ACC112 (cell line): Measurements from ENCODE around the gene ADK.
"Not testable (repeated sequence)": the region's sequence is repeated elsewhere in the genome, so short reads cannot be mapped to it uniquely, and the experiment has no call there.

ENCODE experiments used
- H2AFZ ChIP-seq: fragments of 200-600 bp; sonication (generic); one replicate; pipeline ENCODE4 v1.6.0; 2017; ENCODE audit warnings: antibody characterized with exemption, low read length; ENCODE audit not compliant: unreplicated experiment
- H3K27ac ChIP-seq: fragments of 200-600 bp; sonication (generic); 2 replicates; pipeline ENCODE4 v1.5.1; 2014; ENCODE audit warnings: low read depth, mild to moderate bottlenecking, antibody characterized with exemption, low read length, moderate library complexity
- H3K27me3 ChIP-seq: fragments of 200-600 bp; sonication (generic); 2 replicates; pipeline ENCODE4 v1.6.1; 2014; ENCODE audit warnings: mild to moderate bottlenecking, antibody characterized with exemption, low read length, moderate library complexity, mixed read lengths; ENCODE audit not compliant: insufficient read depth
- H3K36me3 ChIP-seq: fragments of 200-600 bp; sonication (generic); 2 replicates; pipeline ENCODE4 v1.6.1; 2016; ENCODE audit warnings: mild to moderate bottlenecking, antibody characterized with exemption, low read length, moderate library complexity, mixed read lengths; ENCODE audit not compliant: insufficient read depth
- H3K4me1 ChIP-seq: fragments of 200-600 bp; sonication (generic); one replicate; pipeline ENCODE4 v1.6.1; 2016; ENCODE audit warnings: low read length, mixed read lengths; ENCODE audit not compliant: insufficient read depth, unreplicated experiment, control insufficient read depth
- H3K4me3 ChIP-seq: fragments of 200-600 bp; sonication (generic); 2 replicates; pipeline ENCODE4 v1.5.1; 2014; ENCODE audit warnings: mild to moderate bottlenecking, low read depth, low read length
- H3K79me2 ChIP-seq: fragments of 200-600 bp; sonication (generic); one replicate; pipeline ENCODE4 v1.6.0; 2016; ENCODE audit warnings: low read length; ENCODE audit not compliant: control insufficient read depth, unreplicated experiment, insufficient read depth

ADK gene

DNA sequence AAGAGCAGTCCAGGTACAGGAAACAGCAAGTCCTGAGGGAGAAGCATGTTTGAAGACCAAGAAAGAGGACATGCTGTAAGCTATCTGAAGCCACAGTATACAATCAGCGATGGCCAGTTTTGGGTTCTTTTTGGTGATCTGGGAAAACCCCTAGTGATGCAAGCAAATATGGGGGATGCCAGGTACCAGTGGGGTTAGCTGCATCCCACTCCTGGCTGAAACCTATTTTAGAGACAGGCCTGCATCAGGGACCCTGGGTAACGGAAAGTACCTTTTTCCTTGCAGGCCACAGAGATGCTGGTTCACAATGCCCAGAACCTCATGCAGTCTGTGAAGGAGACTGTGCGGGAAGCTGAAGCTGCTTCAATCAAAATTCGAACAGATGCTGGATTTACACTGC, 33.3 kb upstream of the ADK start:
- Histone ChIP-seq H3K36me3 (peaks cover 43% of the 10 kb centered on the region; the same call in 1 of the 2 replicates), H3K4me3 (no peak overlapping the region), H3K79me2 (peaks cover 5% of the 10 kb centered on the region), H2AFZ (no peak overlapping the region), H3K27ac (peak overlapping the region; percentile 59; the same call in 1 of the 2 replicates), H3K4me1 (peaks cover 37% of the 10 kb centered on the region), H3K27me3 (no peaks in the 10 kb centered on the region)

DNA sequence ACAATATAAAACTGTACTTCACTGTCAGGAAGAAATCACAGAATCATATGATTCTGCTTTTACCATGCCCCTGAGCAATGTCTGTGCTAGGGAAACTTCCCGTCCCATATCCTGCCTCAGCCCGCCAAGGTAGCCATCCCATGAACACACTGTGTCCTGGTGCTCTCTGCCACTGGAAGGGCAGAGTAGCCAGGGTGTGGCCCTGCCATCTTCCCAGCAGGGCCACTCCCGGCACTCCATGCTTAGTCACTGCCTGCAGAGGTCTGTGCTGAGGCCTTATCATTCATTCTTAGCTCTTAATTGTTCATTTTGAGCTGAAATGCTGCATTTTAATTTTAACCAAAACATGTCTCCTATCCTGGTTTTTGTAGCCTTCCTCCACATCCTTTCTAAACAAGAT, 32.2 kb upstream of the ADK start:
- Histone ChIP-seq H3K79me2 (peaks cover 5% of the 10 kb centered on the region), H3K27me3 (no peaks in the 10 kb centered on the region), H3K36me3 (peaks cover 53% of the 10 kb centered on the region), H2AFZ (no peak overlapping the region), H3K4me1 (peaks cover 30% of the 10 kb centered on the region), H3K4me3 (no peak overlapping the region), H3K27ac (peak overlapping the region; percentile 59)

DNA sequence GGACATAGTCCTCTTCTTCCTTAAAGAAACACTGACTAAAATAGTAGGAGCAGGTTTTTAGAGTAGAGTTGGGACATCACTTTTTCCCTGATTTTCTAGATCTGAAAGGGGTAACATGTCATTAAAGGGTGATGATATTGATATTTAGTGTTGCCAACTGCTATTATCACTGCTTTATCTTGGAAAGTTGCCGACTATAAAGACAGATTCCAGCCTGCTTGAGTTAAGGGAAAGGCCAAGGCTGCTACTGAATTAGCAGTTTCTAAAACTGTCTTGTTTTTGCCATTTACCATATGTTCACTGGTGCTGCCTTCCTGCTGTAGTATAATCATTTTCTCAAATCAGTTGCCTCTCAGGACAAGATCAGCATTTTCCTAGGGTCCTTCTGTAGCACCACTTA, 30.1 kb upstream of the ADK start:
- Histone ChIP-seq H3K4me1 (peaks cover 30% of the 10 kb centered on the region), H3K27ac (no peak overlapping the region), H2AFZ (no peak overlapping the region), H3K79me2 (peaks cover 5% of the 10 kb centered on the region), H3K36me3 (peaks cover 49% of the 10 kb centered on the region), H3K4me3 (no peak overlapping the region), H3K27me3 (no peaks in the 10 kb centered on the region)

DNA sequence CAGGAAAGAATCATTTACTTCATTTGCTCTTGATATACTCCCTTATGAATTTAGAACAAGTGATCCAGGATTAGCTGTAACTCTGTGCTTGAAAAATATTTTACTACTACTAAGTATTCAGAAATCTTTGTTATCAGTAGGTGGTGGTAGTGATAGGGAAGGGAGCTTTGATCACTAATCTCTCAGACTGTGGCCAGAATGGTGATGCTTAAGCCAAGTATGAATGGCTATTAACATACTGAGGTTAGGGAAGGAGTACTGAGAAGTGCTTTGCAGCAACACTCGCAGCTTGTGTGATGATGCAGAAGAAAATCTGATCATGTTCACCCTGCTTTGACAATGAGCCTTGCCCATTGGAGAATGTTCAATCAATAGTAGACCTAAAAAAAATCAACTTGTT, 29.7 kb upstream of the ADK start:
- peaks cover 5% of the 10 kb centered on the region for H3K79me2 ChIP-seq
- H3K4me1 ChIP-seq, result peaks cover 30% of the 10 kb centered on the region
- H3K27ac ChIP-seq, result no peak overlapping the region
- H3K27me3 ChIP-seq, result no peaks in the 10 kb centered on the region
- no peak overlapping the region for H2AFZ ChIP-seq
- H3K4me3 ChIP-seq, result no peak overlapping the region
- peaks cover 53% of the 10 kb centered on the region for H3K36me3 ChIP-seq

DNA sequence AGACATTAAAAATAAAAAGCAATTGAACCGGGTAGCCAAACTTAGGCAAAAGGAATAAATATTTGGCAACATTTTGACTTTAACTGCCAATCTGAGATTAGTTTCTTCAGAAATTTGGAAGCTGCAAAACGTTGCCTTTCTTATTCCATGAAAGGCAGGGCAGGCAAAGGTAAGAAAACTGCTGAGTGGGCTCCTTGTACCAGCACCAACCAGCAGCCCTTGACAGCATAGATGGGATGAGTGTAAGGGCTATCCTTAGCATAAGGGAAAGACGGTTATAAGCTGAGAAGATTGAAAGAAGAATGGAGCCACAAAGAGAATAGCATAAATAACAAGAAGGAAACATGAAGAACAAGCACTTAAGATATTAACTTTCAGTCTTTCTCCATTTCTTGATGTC, 29.0 kb upstream of the ADK start:
- Histone ChIP-seq H3K27me3 (no peaks in the 10 kb centered on the region), H2AFZ (no peak overlapping the region), H3K36me3 (peaks cover 53% of the 10 kb centered on the region), H3K4me1 (peaks cover 30% of the 10 kb centered on the region), H3K4me3 (no peak overlapping the region), H3K27ac (no peak overlapping the region), H3K79me2 (peaks cover 5% of the 10 kb centered on the region)

DNA sequence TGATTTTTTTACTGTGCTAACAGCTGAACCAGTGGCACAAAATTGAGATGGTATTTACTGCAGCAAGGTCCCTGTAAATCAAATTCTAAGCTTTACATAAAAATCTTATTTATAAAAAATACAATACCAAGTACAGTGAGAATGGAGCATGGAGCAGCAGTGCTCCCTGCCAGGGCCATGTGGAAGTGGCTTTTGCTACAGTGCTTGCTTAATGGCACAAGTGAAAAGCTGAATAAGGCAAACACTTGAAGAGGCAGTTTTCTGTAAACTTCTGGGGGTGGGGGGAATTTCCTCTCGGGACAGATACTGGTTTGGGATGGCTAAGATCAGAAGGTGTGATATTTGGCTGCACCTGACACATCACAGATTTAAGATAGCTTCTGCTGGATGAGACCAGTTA, 27.9 kb upstream of the ADK start:
- H3K79me2 ChIP-seq, result peaks cover 5% of the 10 kb centered on the region
- H3K4me1 ChIP-seq, result peaks cover 27% of the 10 kb centered on the region
- H2AFZ ChIP-seq, result no peak overlapping the region
- H3K4me3 ChIP-seq, result no peak overlapping the region
- no peaks in the 10 kb centered on the region for H3K27me3 ChIP-seq
- H3K27ac ChIP-seq, result no peak overlapping the region
- H3K36me3 ChIP-seq, result peaks cover 46% of the 10 kb centered on the region

DNA sequence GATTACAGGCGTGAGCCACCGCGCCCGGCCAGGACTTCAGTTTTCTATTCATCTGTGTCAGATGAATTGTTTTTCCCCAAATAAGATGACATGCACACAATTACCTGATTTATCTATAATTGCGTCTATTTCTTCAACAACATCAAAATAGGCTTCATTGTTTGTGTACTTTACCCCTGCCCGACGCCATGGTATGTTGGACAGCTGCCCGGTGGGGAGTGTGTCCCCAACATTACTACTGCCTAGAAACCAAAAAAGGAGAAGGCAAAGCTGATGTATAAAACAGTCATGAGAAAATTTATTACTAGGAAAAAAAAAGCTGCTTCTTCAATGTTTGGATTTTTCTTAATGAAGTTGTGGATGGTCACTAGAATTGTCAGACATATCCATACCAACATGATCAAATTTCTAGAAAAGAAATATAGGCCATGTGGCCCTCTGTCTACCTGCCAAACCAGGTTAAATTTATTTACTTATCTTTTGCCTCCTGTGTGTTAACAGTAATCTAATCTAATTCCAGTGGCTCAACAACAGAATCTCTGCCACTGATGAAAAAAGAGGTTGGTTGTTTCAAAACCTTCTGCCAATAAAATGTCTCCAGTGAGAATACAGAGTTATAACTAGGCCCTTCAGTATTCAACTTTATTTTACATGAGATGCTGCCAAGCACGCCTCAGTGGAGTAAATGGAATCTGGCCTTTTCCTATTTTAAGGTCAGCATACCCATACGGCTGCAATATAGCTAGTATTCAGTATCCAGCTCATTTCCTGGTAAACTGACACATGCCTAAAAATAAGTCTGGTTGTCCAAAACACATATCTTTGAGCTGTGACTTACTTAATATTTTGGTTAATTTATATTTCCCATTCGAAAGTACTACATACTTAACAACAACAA, 16.8 kb upstream of the ADK start:
- no peaks in the 10 kb centered on the region for H3K4me1 ChIP-seq
- no peak overlapping the region for H2AFZ ChIP-seq
- H3K27me3 ChIP-seq, result no peaks in the 10 kb centered on the region
- H3K27ac ChIP-seq, result no peak overlapping the region
- no peaks in the 10 kb centered on the region for H3K79me2 ChIP-seq
- H3K4me3 ChIP-seq, result no peak overlapping the region
- H3K36me3 ChIP-seq, result peaks cover 32% of the 10 kb centered on the region

DNA sequence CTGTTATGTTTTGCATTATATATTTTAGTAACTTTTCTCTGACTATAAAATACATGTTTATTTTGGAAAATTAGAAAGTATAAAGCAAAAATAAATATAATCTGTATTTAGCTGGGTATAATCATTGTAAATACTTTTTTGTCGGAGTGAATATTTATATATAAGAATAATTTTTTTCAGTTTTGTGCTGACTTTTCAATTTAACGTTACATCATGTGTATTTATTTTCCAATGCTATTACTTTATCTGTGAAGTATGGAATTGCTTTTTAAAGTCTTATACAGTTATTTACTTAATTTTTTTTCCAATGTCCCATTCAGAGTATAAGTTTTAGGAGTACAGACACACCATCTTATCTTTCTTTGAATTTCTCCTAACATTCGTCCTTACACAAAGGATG, 15.6 kb upstream of the ADK start:
- H3K27ac ChIP-seq, result no peak overlapping the region
- H3K79me2 ChIP-seq, result peaks cover 6% of the 10 kb centered on the region
- H3K36me3 ChIP-seq, result peaks cover 28% of the 10 kb centered on the region
- H3K4me1 ChIP-seq, result no peaks in the 10 kb centered on the region
- no peaks in the 10 kb centered on the region for H3K27me3 ChIP-seq
- H3K4me3 ChIP-seq, result no peak overlapping the region
- no peak overlapping the region for H2AFZ ChIP-seq

DNA sequence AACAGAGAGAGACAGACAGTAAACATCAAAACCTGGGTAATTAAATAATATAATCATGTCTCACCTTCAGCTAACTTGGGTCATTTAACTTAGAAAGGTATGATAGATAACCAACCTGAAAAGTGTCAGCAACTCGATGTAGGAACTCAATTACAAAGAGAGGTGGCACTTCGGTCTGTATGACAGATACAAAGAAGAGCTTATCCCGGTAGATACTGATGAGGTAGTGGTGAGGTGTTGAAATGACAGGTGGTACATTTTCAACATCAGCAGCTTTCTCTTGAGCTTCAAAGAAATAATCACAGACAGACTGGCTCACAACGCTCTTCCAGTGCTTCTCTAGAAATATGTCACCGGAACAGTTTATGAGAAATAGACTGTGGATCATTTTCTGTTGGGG, 13.0 kb upstream of the ADK start:
- no peaks in the 10 kb centered on the region for H3K27me3 ChIP-seq
- no peaks in the 10 kb centered on the region for H3K4me1 ChIP-seq
- no peak overlapping the region for H2AFZ ChIP-seq
- H3K79me2 ChIP-seq, result peaks cover 28% of the 10 kb centered on the region
- no peak overlapping the region for H3K27ac ChIP-seq
- H3K4me3 ChIP-seq, result no peak overlapping the region
- H3K36me3 ChIP-seq, result peaks cover 28% of the 10 kb centered on the region

DNA sequence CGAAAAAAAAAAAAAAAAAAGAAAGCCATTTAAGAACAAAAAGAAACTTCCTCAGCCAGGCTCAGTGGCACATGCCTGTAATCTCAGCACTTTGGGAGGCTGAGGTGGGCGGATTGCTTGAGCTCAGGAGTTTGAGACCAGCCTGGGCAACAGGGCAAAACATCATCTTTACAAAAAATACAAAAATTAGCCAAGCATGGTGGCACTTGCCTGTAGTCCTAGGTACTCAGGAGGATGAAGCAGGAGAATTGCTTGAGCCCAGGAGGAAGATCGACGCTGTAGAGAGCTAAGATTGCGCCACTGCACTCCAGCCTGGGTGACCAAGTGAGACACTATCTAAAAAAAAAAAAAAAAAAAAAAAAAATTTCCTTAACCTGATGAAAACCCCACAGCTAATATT, 12.4 kb upstream of the ADK start:
- not testable (repeated sequence) for H3K4me1 ChIP-seq, H3K27me3 ChIP-seq, H3K4me3 ChIP-seq, H3K27ac ChIP-seq, H2AFZ ChIP-seq
- H3K79me2 ChIP-seq, result peaks cover 33% of the 10 kb centered on the region
- H3K36me3 ChIP-seq, result peaks cover 28% of the 10 kb centered on the region

DNA sequence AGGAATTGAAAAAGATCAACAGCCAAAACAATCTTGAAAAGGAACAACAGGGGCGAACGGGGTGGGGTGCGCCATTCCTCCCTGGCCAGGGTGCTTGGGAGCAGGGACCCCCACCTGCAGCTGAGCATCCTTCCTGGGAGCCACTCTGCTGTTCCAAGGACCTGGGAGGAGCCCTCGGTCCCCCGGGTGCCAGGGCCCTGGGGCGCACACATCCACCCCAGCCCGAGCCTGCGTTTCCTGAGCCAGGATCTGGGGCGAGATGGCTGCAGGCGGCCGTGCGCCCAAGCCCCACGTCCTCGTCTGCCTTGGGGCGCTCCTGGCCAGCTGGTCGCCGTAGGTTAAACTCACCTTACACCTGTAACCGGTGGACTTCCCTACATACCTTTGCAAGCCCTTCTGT, 11.0 kb upstream of the ADK start:
- Histone ChIP-seq H3K27me3 (no peaks in the 10 kb centered on the region), H3K36me3 (peaks cover 19% of the 10 kb centered on the region), H3K79me2 (peaks cover 44% of the 10 kb centered on the region), H3K4me1 (peaks cover 4% of the 10 kb centered on the region), H3K4me3 (no peak overlapping the region), H3K27ac (no peak overlapping the region), H2AFZ (no peak overlapping the region)
